HTR-8/SVneo (cell line): Measurements from ENCODE around the gene EME2.

Experiments used
- DNase-seq: peaks from one replicate; pipeline ENCODE4 v3.0.0; 2011; ENCODE audit warnings: low spot score, mixed read lengths; ENCODE audit not compliant: insufficient read length
- FAIRE-seq: peaks from 2 replicates; lab custom pipeline; 2011; peaks lifted over from hg19 to GRCh38; lab: Jason Lieb, UNC

EME2 gene

DNA sequence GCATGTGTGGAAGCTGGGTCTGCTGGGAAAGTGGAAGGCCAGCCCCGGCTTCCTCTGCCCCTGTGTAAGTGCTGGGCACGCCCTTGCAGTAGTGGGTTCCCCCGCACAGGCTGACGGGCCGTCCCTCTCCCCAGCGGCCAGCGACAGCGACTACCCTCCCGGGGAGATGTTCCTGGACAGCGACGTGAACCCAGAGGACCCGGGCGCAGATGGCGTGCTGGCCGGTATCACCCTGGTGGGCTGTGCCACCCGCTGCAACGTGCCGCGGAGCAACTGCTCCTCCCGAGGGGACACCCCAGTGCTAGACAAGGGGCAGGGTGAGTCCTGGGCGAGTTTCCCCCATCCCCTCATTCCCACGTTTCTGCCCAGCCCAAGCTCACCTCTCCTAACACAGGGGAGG, 6.8 kb upstream of the EME2 start:
- DNase-seq (no peak), FAIRE-seq (no peak)

DNA sequence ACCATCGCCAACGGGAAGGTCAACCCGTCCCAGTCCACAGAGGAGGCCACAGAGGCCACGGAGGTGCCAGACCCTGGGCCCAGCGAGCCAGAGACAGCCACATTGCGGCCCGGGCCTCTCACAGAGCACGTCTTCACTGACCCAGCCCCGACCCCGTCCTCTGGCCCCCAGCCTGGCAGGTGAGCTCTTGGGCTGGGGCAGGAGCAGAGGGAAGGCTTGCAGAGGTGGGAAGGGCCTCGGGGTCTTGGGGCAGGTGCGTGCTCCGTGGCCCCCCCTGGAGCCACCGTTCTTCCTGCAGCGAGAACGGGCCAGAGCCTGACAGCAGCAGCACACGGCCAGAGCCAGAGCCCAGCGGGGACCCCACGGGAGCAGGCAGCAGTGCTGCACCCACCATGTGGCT, 6.4 kb upstream of the EME2 start:
- DNase-seq (no peak), FAIRE-seq (no peak)

DNA sequence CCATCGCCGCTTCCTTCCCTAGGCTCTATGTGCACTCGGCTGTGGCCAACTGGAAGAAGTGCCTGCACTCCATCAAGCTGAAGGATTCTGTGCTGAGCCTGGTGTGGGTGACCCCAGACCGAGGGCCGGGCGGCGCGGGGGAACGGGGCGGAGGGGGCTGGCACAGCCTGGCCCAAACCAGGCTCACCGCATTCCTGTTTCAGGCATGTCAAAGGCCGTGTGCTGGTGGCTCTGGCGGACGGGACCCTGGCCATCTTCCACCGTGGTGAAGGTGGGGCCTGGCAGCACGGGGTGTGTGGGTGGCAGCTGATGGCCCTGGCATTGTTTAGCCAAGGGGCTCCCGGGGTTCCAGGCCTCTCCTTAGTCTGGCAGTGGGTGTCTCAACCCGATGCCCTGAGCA, 5.9 kb upstream of the EME2 start:
- FAIRE-seq (no peak), DNase-seq (no peak)

DNA sequence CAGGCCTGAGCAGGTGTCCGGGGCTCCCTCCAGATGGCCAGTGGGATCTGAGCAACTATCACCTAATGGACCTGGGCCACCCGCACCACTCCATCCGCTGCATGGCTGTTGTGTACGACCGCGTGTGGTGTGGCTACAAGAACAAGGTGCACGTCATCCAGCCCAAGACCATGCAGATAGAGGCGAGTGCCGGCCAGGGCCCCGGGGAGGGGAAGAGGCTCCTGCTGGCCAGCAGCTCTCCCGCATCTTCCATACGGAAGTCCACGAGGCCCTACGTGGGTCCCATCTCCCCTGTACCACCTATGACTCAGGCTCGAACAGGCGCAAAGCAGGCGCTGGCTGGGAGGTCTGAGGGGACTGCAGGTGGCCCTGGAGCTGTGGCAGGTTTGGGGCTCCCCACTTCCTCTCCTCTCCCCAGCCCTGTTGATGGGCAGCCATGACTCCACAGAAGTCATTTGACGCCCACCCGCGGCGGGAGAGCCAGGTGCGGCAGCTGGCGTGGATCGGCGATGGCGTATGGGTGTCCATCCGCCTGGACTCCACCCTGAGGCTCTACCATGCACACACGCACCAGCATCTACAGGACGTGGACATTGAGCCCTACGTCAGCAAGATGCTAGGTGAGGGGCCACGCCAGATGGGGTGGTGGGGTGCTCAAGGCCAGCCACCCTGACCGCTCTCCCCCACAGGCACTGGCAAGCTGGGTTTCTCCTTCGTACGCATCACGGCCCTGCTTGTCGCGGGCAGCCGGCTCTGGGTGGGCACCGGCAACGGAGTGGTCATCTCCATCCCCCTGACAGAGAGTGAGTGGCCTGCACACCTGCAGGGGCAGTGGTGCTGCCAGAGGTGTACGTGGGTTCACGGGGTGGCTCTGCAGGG, 5.3 kb upstream of the EME2 start:
- DNase-seq (no peak), FAIRE-seq (no peak)

DNA sequence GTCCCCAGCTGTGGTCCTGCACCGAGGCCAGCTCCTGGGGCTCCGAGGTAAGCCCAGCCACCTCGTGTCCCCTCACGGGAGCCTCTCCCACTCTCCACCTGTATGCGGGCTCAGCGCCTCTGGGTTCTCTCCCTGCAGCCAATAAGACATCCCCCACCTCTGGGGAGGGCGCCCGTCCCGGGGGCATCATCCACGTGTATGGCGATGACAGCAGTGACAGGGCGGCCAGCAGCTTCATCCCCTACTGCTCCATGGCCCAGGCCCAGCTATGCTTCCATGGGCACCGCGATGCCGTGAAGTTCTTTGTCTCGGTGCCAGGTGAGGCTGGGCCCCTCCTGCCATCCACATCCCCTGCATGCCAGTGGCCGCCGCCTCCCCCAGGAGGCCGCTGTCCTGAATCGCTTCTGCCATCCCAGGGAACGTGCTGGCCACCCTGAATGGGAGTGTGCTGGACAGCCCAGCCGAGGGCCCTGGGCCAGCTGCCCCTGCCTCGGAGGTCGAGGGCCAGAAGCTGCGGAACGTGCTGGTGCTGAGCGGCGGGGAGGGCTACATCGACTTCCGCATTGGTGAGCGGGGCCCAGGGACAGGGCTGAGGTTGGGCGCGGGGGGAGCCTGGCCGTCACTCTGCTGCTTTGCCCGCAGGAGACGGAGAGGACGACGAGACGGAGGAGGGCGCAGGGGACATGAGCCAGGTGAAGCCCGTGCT, 4.4 kb upstream of the EME2 start:
- FAIRE-seq (no peak), DNase-seq (no peak)

DNA sequence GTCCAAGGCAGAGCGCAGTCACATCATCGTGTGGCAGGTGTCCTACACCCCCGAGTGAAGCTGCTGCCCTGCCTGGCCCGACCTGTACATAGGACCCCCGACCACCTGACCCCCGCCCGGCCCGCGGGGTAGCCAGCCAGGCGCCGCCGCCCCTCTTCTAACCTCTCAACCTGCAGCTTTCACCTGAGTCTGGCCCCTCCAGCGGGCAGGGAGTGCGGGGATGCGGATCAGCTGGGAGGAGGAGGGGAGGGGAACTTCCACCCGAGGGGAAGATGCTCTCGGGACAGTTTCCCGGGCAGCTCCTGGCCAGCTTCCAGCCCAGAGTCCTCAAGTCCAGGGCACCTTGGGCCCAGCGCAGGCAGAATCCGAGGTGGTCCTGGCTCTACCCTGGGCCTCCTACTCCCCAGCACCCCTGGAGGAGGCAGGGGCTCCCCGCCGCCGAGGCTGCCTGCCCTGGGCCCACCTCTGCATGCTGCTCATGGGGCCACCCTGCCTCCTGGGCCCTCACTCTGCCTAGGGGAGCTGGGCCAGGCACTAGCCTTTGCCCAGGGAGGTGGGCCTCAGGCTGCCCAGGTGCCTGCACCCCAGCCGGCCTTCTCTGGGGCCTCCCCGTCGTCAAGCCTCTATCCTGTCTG, 3.7 kb upstream of the EME2 start:
- DNase-seq (no peak), FAIRE-seq (no peak)

DNA sequence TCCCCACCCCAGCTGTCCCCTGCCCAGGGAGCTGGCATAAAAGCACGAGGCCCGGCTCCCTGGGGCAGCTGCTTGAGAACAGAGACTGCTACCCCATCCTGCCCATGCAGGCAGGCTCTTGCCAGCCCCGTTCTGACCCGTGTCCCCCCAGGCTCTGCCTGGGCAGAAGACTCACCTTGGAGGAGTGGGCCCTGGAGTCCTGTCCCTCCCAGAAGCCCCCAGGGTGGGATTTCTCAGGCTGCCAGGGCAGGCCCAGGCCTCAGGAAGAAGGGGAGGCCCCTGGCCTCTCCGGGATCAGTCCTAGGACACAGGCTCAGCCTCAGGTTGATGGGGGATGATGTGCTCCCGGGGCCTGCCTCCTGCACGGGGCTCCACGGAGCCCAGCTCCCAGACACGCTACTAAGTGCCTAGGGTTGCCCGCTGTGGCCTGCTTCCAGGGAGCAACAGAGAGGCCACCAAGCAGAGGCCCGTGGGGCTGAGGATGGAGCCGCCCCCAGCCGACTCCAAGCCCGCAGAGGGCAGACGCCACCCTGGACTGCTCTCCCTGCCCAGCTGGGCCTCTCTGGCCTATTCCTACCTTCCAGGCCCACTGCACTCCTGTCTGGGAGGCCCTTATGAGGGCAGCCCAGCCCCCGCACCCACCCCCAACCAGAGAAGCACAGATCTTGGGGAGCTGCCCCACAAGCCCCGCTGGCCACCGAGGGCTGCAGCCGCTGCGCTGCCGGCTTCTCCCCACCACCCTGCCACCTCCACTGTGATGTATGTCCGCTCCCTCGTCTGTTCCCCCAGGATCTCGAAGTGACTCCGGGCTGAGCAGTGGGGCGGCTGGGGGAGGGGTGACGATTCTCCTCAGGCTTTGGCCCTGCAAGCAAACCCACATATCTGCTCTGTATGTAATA, 3.0 kb upstream of the EME2 start:
- DNase-seq (no peak), FAIRE-seq (no peak)

DNA sequence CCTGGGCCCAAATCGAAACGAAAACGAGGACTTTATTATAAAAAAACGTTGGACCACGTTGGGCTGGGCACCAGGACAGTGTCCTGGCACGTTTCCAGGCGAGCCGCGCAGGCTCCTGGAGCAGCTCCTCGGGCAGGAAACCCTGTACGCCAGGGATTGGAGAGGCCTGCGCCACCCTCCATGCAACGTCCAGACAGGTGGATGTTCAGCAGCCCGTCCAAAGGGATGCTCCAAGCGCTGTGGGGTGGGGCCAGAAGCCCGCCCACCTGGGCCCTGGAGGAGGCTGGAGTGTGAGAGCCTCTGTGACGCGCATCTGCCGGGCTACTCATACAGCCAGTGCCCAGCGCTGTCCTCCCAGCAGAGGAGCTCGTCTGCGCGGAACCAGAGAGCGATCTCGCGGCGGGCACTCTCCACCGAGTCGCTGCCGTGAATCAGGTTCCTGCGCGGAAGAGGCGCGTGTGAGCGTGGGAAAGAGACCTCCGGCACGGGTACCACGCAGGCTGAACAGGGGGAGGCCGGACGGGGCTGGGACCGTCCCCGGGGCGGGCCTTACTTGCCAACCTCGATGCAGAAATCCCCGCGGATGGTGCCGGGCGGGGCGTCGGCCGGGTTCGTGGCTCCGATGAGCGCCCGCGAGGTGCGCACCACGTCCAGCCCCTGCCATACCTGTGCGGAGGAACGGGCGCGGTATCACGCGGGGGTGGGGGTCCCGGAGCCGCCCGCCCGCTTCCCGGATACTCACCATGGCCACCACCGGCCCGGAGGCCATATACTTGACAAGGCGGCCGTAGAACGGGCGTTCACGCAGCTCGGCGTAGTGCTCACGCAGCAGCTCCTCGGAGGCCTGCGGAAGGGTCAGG, 2.1 kb upstream of the EME2 start:
- FAIRE-seq (no peak), DNase-seq (no peak)

DNA sequence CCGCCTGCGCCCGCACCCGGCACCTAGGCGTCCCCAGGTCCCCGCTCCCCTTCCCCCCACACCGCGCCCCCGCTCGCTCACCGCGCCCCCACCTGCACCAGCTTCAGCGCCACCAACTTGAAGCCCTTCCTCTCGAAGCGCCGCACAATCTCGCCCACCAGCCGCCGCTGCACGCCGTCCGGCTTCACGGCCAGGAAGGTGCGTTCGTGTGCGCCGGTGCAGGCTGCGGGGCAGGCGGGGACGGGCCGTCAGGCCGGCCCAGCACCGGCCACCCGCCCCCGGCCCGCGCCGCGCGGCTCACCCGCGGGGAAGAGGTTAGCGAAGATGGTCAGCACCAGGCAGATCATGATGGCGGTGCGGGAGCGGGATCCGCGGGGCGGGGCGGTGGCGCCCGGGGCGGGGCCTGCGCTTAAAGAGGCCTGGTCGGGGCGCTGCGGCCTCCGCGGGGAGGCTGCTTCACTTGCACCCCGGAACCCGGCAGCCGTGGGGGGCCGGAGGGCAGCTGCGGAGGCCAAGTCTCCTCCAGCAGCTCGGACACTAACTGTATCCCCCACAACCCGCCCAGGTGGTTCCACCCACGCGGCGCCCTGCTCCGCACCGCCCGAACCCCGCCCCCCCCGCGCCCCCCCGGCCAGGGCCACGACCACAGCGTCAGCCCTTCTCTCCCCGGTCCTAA, 1.3 kb upstream of the EME2 start, which contains the start of gene NME3:
NME3 (minus strand) TSS at position 356 of the 676 bp plus-strand sequence; CDS start at position 347, 9 bp downstream.
- peak; percentile 40 for FAIRE-seq
- peak; percentile 59 for DNase-seq

DNA sequence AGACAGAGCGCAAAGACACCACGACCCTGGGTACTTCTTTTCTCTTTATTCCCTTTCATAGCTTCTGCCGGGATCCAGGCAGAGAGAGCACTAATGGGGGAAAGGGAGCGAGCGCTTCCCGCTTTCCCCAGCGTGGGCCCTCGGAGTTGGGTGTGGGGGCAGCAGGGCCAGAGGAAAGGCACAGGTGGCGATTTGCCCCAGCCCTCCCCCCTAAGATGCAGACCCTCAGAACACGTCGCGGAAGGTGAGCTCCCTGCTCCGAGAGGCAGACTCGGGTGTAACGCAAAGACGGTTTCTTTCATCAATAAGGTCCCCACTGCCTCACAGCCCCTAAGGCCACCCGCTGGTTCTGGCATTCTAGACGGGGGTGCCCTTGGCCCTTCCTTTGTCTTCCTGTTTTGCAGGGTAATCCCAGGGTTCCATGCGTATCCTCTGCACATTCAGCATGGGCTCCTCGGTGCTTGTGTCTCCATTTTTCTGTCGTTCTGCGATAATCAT, 697 bp upstream of the EME2 start:
- DNase-seq (no peak), FAIRE-seq (no peak)

DNA sequence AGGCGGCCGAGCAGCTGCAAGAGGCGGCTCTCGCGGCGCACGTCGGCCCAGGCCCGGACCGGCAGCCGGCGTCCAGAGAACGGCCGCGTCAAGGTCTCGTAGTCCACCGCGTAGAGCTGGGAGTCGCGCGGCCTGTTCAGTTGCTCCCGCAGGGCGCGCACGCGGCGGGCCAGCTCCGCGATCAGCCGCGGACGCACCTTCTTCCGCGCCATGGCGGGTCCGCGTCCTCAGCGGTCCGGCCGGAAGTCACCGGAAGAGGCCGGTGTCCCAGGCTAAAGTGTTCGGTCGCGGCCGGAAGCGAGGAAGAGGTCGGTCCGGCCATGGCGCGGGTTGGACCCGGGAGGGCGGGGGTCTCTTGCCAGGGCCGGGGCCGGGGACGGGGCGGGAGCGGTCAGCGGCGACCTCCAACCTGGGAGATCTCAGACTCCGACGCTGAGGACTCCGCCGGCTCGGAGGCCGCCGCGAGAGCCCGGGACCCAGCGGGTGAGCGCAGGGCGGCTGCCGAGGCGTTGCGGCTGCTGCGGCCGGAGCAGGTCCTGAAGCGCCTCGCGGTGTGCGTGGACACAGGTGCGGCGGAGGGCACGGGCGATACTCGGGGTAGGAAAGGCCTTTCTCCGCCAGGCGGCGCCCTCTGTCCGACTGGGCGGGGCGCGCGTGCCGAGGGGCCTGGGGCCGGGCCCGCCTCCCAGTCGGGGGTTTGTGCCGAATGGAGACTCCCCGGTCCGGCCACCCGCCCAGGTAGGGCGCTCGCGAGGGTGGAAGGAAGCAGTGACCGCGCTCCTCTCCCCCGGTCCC, 495 bp downstream of the EME2 start, which contains the start of gene MRPS34:
MRPS34 (minus strand) TSS at position 227 of the 795 bp plus-strand sequence; CDS start at position 212, 15 bp downstream.
- DNase-seq (peak; percentile 80), FAIRE-seq (peak; percentile 95)

DNA sequence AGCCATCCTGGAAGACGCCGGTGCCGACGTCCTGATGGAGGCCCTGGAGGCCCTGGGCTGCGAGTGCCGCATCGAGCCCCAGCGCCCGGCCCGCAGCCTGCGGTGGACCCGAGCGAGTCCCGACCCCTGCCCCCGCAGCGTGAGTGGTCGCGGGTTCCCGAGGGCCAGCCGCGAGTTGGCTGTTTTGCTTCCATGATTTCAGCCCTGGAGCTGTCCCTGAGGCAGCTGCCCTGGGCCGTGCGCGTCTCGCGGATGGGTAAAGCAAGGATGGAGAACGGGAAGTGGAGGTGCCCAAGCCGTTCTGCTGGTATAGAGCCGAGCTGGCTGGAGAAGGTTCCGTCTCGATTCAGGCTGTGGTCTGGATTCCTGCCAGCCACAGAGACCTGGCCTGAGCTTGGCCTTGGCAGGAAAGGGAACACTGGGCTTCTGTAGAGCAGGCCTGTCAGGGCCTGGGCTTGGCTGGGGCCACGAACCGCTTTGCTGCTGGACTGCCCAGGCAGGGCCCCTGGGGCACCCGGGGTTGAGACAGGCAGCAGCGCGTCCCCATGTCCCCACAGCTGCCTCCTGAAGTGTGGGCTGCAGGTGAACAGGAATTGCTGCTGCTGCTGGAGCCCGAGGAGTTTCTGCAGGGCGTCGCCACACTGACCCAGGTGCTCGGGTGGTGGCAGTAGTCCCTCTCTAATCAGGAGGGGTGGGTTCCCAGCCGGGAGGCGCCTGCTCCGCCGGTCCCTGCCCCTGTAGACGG, 1.3 kb downstream of the EME2 start:
- peak; percentile 36 for FAIRE-seq
- DNase-seq: no peak

DNA sequence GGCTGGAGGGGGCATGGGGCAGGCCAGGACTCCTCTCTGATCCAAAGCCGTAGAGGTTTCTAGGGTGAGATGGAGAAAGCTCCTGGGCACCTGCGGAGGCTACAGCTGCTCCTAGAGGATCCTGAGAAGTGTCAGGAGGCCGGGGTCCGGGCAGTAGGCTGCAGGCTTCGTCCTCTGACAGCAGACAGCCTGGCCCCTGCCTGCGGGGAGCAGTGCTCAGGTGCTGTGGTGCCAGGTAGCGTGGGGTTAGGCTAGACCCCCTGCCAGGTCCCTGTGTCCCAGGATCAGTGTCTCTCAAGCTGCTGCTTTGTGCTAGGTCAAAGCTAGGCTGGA, 1.8 kb downstream of the EME2 start:
- FAIRE-seq (no peak), DNase-seq (no peak)

DNA sequence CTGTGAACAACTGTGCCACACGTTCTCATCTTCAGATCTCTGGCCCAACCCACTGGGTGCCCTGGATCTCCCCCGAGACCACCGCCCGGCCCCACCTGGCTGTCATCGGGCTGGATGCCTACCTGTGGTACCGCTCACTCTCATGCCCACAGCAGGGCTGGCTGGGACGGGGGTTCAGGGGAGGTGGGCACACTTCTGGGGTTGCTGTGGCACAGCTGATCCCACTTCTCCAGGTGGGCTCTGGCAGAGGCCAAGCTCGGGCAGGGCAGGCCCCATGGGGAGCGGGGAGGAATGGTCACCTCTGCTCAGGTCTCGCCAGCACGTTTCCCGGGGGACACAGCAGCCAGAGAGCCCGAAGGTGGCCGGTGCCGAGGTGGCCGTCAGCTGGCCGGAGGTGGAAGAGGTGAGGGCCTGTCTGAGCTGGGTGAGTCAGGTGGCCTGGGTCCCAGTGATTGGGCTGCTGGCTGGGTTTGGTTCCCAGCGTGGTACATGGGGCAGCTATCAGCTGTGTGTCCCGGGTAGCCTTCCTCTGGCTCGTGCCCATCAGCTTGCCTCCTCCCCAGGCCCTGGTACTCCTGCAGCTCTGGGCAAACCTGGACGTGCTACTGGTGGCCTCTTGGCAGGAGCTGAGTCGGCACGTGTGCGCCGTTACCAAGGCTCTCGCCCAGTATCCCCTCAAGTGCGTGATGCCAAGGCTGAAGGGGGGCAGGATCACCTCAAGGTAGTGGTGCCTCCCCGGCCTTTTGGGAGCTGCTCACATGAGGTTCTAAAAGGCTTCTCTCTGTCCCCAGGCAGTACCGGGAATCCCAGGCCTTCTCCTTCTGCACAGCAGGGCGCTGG, 2.6 kb downstream of the EME2 start:
- DNase-seq (no peak), FAIRE-seq (no peak)

DNA sequence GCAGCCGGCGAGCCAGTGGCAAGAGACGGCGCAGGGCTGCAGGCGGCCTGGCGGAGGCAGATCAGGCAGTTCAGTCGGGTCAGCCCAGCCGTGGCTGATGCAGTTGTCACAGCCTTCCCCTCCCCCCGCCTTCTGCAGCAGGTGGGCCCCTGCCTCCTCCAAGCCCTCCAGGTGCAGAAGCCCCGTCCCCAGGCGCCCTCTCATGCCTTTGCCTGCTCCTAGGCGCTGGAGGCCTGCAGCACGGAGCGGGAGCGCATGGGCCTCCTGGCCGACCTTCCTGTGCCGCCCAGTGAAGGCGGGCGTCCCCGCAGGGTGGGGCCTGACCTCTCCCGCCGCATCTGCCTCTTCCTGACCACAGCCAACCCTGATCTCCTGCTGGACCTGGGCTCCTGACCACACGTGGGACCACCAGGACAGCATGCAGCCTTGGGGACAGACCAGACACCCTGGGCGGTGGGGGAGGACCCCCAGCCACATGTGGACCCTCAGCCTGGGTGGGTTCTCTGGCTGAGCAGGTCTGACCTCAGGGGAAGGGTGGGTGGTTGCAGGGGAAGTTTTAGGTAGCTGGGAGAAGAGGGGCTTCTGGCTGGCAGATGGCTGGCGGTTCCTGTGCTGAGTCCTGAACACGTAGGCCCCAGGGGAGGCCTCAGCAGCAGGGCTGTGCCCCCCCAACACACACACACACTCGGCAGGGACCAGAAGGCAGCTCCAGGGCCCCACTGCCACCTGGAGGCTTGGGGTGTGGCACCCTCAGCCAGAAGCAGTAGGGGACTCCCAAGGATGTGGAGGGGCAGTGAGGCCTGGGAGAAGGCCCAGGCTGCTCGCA, 3.4 kb downstream of the EME2 start:
- no peak for FAIRE-seq

More for the DNA sequence above, 3.4 kb downstream of the EME2 start:
- no peak for DNase-seq
